ENCODE measurements around the gene SP140L.
"Not testable (repeated sequence)": the region's sequence is repeated elsewhere in the genome, so short reads cannot be mapped to it uniquely, and the experiment has no call there.

Gene SP140L

GRCh38 chr2:230425377-230425776 lies 98.4 kb downstream of the SP140L start:
- no peak for DNase-seq

- DNase-seq: no peak
These were observed 102.5 kb downstream of the SP140L start for GRCh38 chr2:230429513-230429912.

GRCh38 chr2:230430957-230431910 lies 104.2 kb downstream of the SP140L start:
- DNase-seq: no peak

- no peak for DNase-seq
These were observed 107.8 kb downstream of the SP140L start for GRCh38 chr2:230434677-230435324.

- no peak for DNase-seq
These were observed 108.4 kb downstream of the SP140L start for GRCh38 chr2:230435431-230435830.

GRCh38 chr2:230439121-230439520 lies 112.1 kb downstream of the SP140L start:
- not testable (repeated sequence) for DNase-seq

GRCh38 chr2:230439590-230439989 lies 112.6 kb downstream of the SP140L start:
- DNase-seq: no peak

- DNase-seq: peak; percentile 23
These were observed 114.4 kb downstream of the SP140L start for GRCh38 chr2:230441227-230441897.

GRCh38 chr2:230443541-230443940 lies 116.5 kb downstream of the SP140L start:
- DNase-seq: no peak

- DNase-seq: no peak
These were observed 117.8 kb downstream of the SP140L start for GRCh38 chr2:230444832-230445231.

- DNase-seq: no peak
These were observed 120.0 kb downstream of the SP140L start for GRCh38 chr2:230447036-230447435.

- no peak for DNase-seq
These were observed 120.8 kb downstream of the SP140L start for GRCh38 chr2:230447455-230448451.

- no peak for DNase-seq
These were observed 123.0 kb downstream of the SP140L start for GRCh38 chr2:230449901-230450467.

- DNase-seq: no peak
These were observed 126.0 kb downstream of the SP140L start for GRCh38 chr2:230453006-230453405.

Measured in activated effector memory CD4-positive, alpha-beta T cell treated with Interleukin-2 at 50 U/mL for 16 hours (primary cell).